ENCODE measurements around the gene WDR41. TPM values are rescaled to one million over a fixed set of nuclear protein-coding genes. Genes with fewer than 3 reads are reported as not detected.

WDR41 gene
- total RNA-seq, 4 donors from 2014 or later = 22.4 to 40.9 (median 37.4) TPM

DNA sequence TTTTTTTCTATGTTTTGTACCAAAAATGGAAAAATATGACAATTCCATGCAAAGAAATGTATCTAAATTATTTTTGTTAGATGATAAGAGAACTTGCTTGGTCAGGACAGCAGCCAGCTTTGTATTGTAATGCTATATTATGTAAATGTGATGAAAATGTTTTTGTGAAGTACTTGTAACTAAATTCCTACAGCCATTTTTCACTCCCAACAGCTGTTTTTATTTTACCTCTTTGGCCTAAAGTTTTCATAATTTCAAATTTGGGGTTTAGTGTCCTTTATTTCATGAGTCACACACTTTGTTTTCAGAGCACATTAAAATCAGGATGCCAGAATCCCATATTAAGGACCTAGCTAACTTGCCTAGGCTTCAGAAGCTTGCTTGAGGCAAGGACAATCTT, 64.1 kb downstream of the WDR41 start:
- no peak for DNase-seq (ENCODE audit: low spot score in 2 of 2)

DNA sequence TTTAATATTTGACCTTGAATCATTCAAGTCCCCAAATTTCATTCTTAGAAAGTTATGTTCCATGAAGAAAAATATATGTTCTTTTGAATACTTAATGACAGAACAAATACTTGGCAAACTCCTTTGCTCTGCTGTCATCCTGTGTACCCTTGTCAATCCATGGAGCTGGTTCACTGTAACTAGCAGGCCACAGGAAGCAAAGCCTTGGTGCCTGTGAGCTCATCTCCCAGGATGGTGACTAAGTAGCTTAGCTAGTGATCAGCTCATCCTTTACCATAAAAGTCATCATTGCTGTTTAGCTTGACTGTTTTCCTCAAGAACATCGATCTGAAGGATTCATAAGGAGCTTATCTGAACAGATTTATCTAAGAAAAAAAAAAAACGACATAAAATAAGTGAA, 65.4 kb downstream of the WDR41 start:
- 57 to 63% methylated on average over 2 of the region's 2 CpGs for WGBS, 2 donors
- intact Hi-C loops (cut with DNase I; ENCODE audit: low total_unique reads) = loop anchor here (1.0 kb wide), 1 partner anchor 49 kb away; no protein-coding TSS in a partner anchor
- DNase-seq (ENCODE audit: low spot score in 2 of 2) = no peak
- no peak overlapping the region for H3K4me3 ChIP-seq (ENCODE audit: low read depth, poor library complexity, severe bottlenecking)
- TF ChIP-seq, protein P1, sequence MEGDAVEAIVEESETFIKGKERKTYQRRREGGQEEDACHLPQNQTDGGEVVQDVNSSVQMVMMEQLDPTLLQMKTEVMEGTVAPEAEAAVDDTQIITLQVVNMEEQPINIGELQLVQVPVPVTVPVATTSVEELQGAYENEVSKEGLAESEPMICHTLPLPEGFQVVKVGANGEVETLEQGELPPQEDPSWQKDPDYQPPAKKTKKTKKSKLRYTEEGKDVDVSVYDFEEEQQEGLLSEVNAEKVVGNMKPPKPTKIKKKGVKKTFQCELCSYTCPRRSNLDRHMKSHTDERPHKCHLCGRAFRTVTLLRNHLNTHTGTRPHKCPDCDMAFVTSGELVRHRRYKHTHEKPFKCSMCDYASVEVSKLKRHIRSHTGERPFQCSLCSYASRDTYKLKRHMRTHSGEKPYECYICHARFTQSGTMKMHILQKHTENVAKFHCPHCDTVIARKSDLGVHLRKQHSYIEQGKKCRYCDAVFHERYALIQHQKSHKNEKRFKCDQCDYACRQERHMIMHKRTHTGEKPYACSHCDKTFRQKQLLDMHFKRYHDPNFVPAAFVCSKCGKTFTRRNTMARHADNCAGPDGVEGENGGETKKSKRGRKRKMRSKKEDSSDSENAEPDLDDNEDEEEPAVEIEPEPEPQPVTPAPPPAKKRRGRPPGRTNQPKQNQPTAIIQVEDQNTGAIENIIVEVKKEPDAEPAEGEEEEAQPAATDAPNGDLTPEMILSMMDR (IDR thresholded peaks at IDR 0.05) = no peak
- no peak for TF ChIP-seq POLR2A (IDR thresholded peaks at IDR 0.05)

More for the DNA sequence above, 64.1 kb downstream of the WDR41 start:
- no peak overlapping the region for H3K4me3 ChIP-seq (ENCODE audit: low read depth, poor library complexity, severe bottlenecking)
- no peak for TF ChIP-seq POLR2A (IDR thresholded peaks at IDR 0.05)
- TF ChIP-seq, protein P1 (IDR thresholded peaks at IDR 0.05) = no peak
- intact Hi-C loops (cut with DNase I; ENCODE audit: low total_unique reads) = no loop called here

DNA sequence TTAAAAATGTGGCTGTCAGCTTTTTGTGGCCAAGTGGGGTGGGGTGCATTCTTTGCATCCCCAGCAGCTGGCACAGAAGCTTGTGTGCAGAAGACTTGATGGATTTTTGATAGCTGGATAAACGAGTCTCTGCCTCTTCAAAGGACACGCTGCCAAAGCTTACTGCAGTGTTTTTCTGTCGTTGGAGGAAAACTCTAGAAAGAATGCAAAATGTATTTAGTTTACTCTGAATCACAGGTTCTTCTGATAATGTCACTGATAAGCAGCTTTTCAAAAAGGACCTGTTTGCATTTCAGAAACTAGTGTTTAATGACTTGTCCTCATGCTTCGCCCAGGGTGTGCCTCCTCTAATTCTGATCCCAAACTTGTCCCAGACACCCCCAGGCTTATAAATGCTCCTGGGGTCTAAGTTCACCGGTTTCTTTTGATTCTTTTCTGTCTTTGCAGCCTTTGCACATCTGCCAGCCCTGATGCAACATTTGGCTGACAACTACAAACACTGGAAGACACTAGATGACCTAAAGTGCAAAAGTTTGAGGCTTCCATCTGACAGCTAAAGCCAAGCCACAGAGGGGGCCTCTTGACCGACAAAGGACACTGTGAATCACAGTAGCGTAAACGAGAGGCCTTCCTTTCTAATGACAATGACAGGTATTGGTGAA, 66.0 kb downstream of the WDR41 start:
- intact Hi-C loops (cut with DNase I; ENCODE audit: low total_unique reads) = loop anchor here (1.0 kb wide), 1 partner anchor 49 kb away; no protein-coding TSS in a partner anchor
- no peak for DNase-seq (ENCODE audit: low spot score in 2 of 2)
- 32 to 40% methylated on average over 8 of the region's 8 CpGs for WGBS, 2 donors
- no peak overlapping the region for H3K4me3 ChIP-seq (ENCODE audit: low read depth, poor library complexity, severe bottlenecking)
- TF ChIP-seq POLR2A (IDR thresholded peaks at IDR 0.05) = no peak
- TF ChIP-seq, protein P1 (IDR thresholded peaks at IDR 0.05) = no peak

- WGBS, 2 donors = 86 to 89% methylated on average over 5 of the region's 5 CpGs
- intact Hi-C loops (cut with DNase I; ENCODE audit: low total_unique reads) = no loop called here
- no peak for DNase-seq (ENCODE audit: low spot score in 2 of 2)
- TF ChIP-seq, protein P1 (IDR thresholded peaks at IDR 0.05) = no peak
- no peak for TF ChIP-seq POLR2A (IDR thresholded peaks at IDR 0.05)
- no peak overlapping the region for H3K4me3 ChIP-seq (ENCODE audit: low read depth, poor library complexity, severe bottlenecking)
Measured at GRCh38 chr5:77425420-77425819, 66.7 kb downstream of the WDR41 start.

GRCh38 chr5:77424921-77425320, 67.2 kb downstream of the WDR41 start:
- intact Hi-C loops (cut with DNase I; ENCODE audit: low total_unique reads) = no loop called here
- H3K4me3 ChIP-seq (ENCODE audit: low read depth, poor library complexity, severe bottlenecking) = no peak overlapping the region

More at GRCh38 chr5:77424921-77425320, 67.2 kb downstream of the WDR41 start:
- no peak for TF ChIP-seq POLR2A (IDR thresholded peaks at IDR 0.05)
- TF ChIP-seq, protein P1 (IDR thresholded peaks at IDR 0.05) = no peak
- no peak for DNase-seq (ENCODE audit: low spot score in 2 of 2)
- 85 to 86% methylated on average over 2 of the region's 2 CpGs for WGBS, 2 donors

Data from lower leg skin (tissue), 4 donors.